ENCODE results near the gene NKAIN2.
"Not testable (repeated sequence)": the region's sequence is repeated elsewhere in the genome, so short reads cannot be mapped to it uniquely, and the experiment has no call there.

NKAIN2 gene

DNA sequence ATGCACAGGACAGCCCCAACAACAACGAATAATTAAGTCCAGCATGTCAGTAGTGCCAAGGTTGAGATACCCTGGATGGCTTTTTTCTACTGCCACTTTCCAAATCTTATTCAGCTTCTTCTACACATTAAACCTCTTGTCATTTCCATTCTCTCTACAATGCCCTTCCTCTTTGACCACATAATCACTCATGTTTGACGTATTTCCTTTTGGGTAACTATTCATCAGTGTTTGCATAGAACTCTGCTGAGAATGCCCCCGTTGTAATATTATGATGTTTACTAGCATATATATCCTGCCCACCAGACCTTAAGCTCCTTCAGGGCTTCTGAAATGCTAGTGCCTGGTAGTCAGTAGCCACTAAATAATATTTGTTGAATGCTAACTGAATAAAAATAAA, 643.3 kb downstream of the NKAIN2 start:
- no peak for DNase-seq

DNA sequence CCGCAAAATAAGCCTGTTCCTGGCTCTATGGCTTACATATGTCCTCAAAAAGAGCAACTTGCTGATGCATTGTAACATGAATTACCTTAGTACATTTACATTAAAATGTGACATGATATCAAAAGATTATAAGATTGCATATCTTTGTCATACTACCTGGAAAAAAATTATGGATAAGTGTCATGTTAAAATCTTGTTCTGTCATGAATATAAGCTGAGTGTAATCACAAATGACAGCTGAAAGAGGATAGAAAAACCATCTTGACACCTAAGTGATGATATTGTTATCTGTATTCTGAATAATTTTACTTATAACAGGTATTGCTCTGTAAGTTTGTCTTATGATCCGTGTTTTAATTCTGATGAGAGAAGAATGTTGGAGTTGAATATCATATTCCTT, 655.6 kb downstream of the NKAIN2 start:
- DNase-seq: no peak

DNA sequence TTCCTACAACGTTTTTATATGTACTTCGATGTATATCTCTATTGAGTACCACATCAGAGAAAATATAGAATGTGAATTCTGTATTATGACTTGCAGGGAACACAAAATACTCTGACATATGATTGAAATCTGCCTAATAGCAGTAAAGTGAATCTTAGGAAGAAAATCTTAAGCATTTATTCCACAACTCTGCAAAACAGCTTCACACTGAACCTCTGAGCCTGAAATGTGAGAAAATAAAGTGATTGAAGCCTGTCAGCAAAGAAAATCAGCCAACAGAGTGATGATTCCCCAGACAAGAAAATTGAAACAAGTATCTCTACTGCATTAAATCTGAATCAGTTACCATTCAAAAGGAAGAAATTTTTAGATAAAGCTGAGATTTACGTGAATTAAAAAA, 659.1 kb downstream of the NKAIN2 start:
- DNase-seq: peak; percentile 29

DNA sequence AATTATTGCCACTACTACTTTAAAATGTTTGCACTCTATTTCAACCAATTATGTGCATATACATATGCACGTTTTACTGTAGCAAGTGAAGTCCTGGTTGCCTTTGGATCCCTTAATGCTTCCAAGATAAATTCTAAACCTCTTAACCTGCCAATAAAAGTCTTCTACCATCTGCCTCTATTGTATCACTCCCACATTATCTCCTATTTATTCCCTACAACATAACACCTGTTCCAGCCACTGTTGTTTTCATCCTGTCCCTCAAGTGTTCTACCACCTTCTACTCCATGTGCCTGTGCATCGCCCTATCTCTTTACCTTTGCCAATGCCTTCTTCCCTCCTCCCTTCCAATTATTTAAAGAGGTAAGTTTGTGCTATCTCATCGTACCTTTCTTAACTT, 659.6 kb downstream of the NKAIN2 start:
- DNase-seq: peak; percentile 77

DNA sequence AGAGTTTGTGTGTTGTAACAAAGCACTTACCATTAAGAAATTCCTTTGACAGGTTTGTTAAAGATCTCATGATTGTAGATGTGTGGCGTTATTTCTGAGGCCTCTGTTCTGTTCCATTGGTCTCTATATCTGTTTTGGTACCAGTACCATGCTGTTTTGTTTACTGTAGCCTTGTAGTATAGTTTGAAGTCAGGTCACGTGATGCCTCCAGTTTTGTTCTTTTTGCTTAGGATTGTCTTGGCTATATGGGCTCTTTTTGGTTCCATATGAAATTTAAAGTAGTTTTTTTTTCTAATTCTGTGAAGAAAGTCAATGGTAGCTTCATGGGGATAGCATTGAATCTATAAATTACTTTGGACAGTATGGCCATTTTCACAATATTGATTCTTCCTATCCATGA, 660.9 kb downstream of the NKAIN2 start:
- not testable (repeated sequence) for DNase-seq

DNA sequence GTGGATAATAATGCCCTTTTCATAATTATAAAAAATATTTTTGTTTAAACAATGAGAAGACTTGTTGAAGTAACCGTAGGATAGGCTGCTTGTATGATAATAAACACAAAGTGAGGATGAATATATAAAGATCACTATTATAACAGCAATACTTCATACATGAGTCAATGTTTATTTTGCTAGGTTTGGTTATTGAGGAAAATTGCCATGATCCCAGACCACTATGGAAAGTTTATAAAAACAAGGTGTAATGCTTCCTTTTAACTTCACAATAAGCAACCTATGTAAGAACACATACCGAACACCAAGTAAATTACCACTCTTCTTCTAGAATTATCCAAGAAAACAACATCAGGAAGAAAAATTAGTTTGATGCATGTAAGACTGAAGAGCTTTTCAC, 663.3 kb downstream of the NKAIN2 start:
- DNase-seq: no peak

DNA sequence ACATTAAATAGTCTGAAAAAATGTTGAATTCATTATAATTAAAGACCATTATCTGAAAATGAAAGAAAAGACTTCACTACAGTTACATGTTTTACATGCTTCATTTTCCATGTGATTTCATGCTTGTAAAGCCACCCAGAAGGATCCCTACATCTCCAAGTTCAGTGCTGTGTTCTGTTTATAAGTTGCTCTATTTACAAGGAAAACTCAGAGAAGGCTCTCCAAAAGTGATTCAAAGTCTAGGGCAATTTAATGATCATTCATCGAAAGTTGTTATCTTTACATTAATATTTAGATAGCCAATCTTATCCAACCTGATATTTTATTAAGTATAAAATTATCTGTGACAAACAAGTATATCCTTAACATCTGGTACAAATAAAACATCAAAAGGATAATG, 663.7 kb downstream of the NKAIN2 start:
- no peak for DNase-seq

DNA sequence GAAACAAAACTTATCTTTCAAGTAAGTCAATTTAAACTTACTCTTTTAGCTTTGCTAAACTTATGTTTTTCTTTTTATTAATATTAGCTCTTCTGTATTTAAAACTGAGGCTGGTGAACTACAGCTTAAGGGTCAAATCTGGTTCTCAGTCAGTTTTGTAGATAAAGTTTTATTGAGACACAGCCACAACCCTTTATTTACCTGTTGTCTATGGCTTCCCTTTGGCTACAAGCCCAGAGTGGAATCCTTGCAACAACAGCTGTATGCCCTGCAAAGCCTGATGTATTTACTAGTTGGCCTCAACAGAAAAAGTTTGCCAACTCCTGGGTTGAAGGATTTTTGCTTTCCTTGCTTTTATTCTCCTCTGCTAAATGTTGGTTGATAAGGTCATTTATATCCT, 667.1 kb downstream of the NKAIN2 start:
- DNase-seq: no peak

DNA sequence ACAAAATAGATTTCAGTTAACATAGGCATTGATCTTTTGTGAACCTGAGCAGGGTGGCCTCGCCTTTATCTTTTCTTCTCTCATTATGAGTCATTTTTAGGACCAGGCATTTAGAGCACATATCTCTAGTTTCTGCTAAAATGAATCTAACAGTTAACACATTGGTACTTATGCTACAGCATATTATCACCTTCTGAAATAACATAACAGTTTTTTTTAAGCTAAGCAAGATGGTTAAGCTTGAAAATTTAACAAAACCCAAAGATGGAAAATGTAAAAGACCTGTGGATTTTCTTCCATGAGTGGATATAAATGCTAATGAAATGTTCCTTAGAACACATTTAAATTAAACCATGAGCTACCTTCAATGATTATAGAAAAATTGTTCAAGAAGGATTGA, 671.5 kb downstream of the NKAIN2 start:
- no peak for DNase-seq

DNA sequence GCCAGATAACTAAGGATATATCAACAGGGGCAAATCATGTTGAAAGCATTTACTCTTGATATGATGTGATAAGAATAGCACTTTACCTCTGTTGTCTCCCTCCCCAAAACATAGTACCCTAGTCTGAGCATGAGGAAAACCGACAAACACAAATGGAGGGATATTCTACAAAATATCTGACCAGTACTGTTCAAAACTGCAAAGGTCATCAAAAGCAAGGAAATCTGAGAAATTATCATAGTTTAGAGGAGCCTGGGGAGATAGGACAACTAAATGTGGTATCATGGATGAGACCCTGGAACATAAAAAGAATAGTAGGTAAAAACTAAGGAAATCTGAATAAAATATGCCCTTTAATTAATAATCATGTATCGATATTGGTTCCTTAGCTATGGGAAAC, 675.2 kb downstream of the NKAIN2 start:
- no peak for DNase-seq

DNA sequence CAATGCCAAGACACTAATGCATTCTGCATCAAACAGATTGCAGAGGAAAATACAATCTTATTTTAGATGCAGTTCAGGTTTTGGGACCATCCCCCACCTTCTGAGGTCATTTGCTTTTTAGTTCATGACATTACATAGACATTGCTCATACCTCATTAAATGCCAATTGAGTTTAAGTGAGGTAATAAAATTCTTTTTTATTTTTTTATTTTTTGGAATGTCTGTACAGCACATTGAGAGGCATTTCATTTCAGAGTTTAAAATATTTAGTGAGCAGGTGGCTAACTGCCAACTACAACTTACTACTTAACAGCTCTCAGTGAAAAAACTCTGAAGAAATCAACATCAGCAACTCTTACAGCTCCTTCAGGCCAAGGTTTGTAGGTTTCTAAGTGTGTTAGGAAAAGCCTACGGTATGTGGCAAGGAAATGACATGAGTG, 676.3 kb downstream of the NKAIN2 start:
- no peak for DNase-seq

DNA sequence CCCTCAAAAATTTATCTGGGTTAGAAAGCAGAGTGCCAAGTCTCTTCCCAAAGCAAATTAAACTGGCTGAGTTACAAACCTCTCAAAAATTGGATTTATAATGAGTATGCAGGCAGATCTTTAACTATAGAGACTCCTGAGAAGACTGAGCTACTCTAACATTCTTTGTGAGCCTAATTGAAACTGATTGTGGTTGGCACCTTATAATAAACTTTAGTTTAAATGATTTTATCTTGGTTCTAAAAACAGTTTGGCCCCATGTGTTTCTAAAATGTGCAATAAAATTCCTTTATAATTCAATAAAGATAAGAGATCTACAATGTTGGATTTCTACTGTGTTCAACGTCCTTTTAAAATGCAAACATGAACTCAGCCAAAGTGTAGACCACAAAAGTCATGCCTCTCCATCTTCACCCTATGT, 678.4 kb downstream of the NKAIN2 start:
- DNase-seq: no peak

DNA sequence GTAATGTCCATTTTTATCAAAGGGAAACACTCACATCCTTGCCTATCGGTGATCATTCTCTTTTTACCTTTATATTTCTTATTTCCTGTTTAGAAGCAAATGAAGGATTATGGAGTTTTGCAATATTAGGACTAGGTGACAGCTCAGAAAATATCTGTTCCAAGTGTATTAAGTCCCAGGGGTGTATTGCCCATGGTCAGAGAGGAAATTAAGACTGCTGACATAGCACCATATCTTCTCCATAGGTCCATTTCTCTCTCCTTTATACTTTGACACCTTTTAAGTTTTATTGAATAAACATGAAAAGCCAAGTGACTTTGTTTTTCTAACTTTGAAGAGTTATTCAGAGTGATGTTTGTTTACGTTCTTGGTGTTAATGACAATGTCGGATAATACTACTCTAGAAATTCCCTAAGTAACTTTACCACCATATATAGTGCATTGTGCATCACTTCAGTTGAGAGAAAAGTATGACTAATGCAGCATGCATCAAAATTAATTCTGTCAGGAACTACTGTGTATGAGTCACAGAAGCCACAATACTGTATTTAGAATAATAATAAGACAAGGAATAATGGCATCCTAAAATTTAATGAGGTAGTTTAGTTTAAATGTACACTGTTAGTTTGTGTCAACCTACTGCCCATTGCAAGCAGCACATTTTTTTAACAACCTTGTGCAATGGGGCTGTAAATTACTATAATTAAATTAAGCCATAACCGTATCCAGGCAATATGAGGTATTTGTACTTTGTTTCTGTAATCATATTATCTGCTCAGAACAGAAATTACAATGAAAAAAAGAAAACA, 684.2 kb downstream of the NKAIN2 start:
- no peak for DNase-seq

DNA sequence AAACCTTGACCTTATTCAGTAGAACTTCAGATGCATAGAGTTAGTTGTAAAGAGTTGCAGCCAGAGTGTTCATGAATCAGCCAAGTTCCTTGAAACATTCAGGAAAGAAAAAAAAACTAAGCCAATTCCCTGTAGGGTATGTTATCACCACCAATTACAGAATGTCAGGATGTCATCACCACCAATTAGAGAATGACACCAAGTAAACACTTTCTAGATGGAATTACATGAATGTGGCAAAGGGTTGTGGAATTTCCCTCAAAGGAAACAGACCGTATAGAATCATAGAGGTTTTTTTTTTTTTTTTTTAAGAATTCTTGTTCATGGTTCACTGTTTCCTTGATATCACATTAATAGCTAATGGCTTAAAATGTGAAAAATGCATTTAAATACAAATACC, 686.5 kb downstream of the NKAIN2 start:
- DNase-seq: no peak

DNA sequence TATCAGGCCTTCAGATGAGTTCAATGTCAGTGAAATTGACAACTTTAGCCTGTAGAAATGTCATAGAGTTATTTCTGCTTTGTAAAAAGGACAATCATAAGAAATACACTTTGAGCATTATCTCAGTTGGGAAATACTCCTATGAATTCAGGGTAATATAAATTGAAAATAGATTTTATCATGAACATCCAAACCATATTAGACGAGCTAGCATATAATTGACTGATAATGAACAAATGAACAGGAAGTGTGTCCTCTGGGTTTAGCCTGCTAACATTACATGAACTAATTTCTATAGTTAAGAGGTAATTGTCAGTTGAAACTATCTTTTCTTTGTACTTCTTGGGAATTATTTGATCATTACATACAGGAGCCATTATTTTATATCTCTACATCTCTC, 689.6 kb downstream of the NKAIN2 start:
- DNase-seq: no peak

DNA sequence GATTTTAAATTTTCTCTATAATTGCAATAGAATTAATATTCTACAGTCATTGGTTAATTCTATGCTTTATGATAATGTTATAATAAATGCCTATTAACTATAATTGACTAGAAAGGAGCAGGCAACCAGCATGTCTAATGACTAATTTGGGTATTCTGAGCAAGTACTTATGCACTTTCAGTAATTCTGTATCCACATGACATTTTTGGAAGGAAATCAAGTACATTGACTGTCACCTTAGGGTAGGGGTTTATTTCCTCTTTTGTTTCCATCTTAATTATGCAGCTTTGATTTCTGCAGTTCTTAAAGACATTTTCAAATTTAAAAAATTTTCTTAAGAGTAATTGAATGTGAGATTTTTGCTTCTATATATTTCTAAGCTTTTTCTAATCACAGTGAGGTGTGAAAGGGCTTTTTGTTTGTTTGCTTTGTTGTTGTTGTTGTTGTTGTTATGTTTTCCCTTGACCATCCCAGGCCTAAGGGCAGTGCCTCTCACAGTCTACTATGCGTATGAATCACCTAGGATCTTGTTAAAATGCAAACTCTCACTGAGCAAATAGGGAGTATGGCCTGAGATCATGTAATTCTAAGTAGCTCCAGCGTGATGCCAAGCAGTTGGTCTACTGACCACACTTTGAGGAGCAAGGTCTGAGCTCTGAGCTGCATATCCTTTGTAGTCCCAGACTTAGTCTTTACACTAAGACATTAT, 691.4 kb downstream of the NKAIN2 start:
- no peak for DNase-seq

DNA sequence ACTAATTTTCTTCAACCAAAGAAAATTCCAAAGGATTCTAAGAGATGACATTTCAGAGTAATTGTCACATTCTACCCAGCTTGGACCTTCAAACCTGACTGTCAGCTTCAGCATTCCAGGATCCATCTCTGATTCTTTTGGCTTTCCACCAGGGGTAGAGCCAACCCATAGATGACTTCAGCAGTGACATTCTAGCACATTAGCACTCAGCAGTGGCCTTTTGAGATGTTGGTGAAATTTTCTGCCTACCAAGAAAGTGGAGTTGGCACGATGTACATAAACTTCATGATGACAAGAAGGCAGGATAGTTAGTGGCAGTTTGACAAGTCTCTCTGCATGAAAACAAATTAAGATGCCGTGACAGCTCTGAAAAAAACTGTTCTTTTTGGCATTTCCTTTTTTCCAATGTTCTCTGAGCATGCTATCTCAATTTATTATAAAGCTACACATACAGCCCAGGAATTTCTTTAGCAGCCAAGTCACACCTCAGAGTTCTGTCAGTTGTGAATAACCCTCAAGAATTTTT, 692.1 kb downstream of the NKAIN2 start:
- DNase-seq: no peak

DNA sequence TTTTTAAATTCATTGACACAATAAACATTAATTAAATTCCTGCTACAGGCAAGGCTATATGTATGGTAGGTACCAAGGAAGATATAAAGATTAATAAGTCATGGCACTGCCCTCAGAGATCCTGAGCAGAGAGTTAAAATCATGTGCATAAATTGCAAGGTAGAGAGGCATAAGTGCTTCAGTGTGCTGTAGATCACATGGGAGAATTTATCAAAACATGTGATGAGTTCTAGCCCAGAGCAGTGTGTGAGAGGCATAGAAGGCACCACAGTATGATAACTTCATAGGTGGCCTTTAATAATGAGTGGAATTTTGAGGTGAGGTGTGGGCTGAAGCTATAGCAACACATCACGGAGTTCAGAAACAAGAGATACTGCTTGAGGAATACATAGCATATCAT, 692.7 kb downstream of the NKAIN2 start:
- no peak for DNase-seq

DNA sequence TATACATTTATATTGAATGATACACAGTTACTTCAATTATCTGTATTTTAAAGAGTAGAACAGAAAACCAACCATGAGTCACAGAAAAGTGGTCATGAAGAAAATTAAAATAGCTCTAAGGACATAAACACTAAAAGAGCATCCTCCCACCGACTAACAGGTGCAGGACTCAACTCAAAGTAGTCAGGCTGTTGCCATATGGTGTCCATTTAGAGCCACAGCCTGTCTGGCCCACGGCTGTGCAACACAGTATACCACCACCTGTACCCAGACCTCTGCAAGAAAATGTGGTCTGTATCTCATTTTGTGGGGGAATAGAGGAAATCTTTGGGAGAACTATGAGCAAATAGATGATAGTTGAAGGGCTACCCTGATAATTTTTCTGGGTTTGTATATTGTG, 708.8 kb downstream of the NKAIN2 start:
- no peak for DNase-seq

DNA sequence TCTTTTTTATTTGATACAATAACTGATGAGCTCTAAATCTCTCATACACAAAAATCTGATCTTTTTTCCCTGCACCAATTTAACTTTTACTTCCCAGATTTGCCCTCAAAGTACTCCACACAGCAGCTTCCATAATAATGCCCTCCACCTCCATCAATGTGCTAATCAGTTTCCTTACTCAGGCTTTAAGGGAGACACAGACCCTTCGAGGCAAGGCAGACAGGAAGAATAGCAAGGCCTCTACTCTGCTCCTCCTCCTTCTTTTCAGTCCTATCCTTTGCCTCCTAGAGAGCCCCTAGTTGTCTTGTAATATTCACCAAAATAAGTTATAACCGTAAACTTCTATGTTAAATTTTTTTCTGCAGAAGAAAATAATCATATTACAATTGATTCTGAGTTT, 713.7 kb downstream of the NKAIN2 start:
- DNase-seq: no peak

DNA sequence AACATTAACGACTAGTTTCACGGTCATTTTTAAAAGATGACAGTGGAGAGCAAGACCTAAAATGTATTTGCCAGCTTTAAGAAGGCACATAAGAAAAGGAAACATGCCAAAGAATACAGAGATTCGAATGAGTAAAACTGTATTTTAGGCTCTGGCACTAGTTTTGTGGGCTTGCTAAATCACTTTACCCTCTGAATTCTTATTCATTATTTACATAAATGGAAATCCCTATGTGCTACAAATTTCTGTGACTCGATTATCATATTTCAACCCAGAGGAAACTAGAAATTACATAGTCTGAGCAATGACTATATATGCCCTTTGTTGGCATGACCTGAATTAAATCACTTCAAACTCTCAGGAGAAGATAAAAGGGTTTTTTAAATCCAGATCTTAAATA, 716.8 kb downstream of the NKAIN2 start:
- DNase-seq: no peak

DNA sequence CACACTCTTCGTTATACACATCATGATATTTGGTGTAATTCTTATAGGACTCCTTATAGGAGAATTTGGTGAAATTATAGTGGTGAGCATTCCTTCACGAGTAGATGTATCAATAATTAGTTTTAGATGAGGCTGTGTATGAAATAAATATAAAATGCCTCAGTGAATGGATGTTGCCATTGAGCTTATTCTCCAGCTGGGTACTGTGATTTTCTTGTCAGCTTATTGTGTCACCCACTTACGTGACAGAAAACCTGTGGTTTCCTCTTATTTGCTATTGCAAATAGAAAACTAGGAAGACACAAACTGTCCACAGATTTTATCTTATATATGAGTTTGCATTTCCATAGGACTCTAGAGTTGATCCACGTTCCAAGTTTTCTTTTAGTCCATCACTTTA, 718.7 kb downstream of the NKAIN2 start:
- DNase-seq: no peak

DNA sequence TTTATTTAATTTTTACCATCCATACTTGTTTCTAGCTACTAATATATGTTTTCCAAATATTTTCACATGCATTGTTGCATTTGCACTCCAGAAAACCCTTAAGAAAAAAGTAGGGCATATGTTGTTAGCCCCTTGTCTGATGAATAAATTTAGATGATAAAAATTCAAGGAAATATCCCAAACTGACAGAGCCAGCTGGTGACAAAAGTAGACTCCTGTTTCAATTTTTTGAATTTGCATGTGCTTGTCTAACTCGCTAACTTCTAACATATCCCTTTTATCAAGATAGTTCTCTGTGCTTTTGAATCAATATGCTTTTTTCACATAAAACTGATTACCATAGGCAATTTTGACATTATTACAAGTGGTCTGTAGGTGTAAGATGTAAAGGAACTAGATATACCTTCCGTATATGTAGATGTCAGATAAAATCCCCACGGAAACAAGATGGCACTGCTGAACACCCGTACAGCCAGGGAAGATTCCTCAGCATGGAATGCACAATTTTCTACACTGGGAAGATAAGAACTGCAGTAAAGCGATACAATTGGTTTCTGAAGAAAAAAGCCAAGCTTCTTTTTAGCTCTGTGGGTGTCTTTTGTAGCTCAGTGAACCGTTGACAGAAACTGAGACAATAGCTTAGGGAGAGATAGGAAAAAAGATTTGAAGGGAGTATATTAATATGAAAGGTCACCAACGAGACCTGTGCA, 721.0 kb downstream of the NKAIN2 start:
- no peak for DNase-seq

DNA sequence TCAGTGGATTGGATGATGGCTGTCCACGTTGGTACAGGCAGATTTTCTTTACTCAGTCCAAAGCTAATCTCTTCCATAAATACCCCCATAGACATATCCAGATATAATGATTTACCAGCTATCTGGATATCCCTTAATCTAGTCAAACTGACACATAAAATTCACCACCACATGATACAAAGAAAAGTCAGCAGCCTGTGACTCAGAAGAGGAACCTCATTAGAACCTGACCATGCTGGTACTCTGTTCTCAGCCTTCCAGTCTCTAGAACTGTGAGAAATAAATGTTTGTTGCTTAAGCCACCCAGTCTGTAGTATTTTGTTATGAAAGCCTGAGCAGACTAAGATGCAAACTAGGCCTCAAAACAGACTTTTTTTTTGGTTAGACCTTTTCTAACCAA, 727.3 kb downstream of the NKAIN2 start:
- DNase-seq: no peak
